Neural cell (in vitro differentiated cells): ENCODE measurements around the gene NUP210. TPM values are rescaled to one million over a fixed set of nuclear protein-coding genes. Genes with fewer than 3 reads are reported as not detected.
"Not testable (repeated sequence)": the region's sequence is repeated elsewhere in the genome, so short reads cannot be mapped to it uniquely, and the experiment has no call there.

Experiments used
- H2AFZ ChIP-seq: fragments of 200-600, 300-800 bp; sonication (generic), shearing (Covaris generic); 2 replicates; pipeline ENCODE4 v1.6.0; 2014; ENCODE audit warnings: low read depth, mild to moderate bottlenecking, antibody characterized with exemption, low read length, moderate library complexity
- H3F3A ChIP-seq: fragments of 200-600 bp; shearing (Covaris generic); 2 replicates; pipeline ENCODE4 v1.6.1; 2016; ENCODE audit warnings: mild to moderate bottlenecking, moderate library complexity, mixed read lengths, antibody characterized with exemption, low read length; ENCODE audit not compliant: insufficient read depth, poor library complexity, severe bottlenecking
- H3K27ac ChIP-seq: fragments of 200-600, 300-800 bp; sonication (generic), shearing (Covaris generic); 2 replicates; pipeline ENCODE4 v1.5.1; 2014; ENCODE audit warnings: mild to moderate bottlenecking, low read length, moderate library complexity
- H3K27me3 ChIP-seq: fragments of 300-800, 200-600 bp; sonication (generic), shearing (Covaris generic); 2 replicates; pipeline ENCODE4 v1.6.0; 2014; ENCODE audit warnings: mild to moderate bottlenecking, low read depth, low read length, moderate library complexity; ENCODE audit not compliant: insufficient read depth
- H3K36me3 ChIP-seq: fragments of 300-800, 200-600 bp; sonication (generic), shearing (Covaris generic); 2 replicates; pipeline ENCODE4 v1.5.1; 2014; ENCODE audit warnings: mild to moderate bottlenecking, antibody characterized with exemption, low read length, moderate library complexity; ENCODE audit not compliant: insufficient read depth
- H3K4me2 ChIP-seq: fragments of 300-800, 200-600 bp; sonication (generic), shearing (Covaris generic); 2 replicates; pipeline ENCODE4 v1.6.0; 2014; ENCODE audit warnings: mild to moderate bottlenecking, low read length
- H3K4me3 ChIP-seq: fragments of 300-800, 200-600 bp; sonication (generic), shearing (Covaris generic); 2 replicates; pipeline ENCODE4 v1.5.1; 2014; ENCODE audit warnings: mild to moderate bottlenecking, low read length, moderate library complexity
- H3K79me2 ChIP-seq: fragments of 200-600 bp; shearing (Covaris generic); replicated peaks from 2 replicates; pipeline ENCODE4 v1.6.0; 2014; ENCODE audit warnings: mild to moderate bottlenecking, low read length, moderate library complexity; ENCODE audit not compliant: insufficient read depth
- H3K9ac ChIP-seq: fragments of 300-800, 200-600 bp; sonication (generic), shearing (Covaris generic); 2 replicates; pipeline ENCODE4 v1.6.1; 2016; ENCODE audit warnings: mild to moderate bottlenecking, low read length, mixed read lengths
- H3K9me2 ChIP-seq: fragments of 200-600 bp; shearing (Covaris generic); 2 replicates; pipeline ENCODE4 v1.6.1; 2016; ENCODE audit warnings: mild to moderate bottlenecking, low read length, mixed read lengths; ENCODE audit not compliant: insufficient read depth
- H3K9me3 ChIP-seq: fragments of 200-600, 300-800 bp; sonication (generic), shearing (Covaris generic); 2 replicates; pipeline ENCODE4 v1.6.1; 2016; ENCODE audit warnings: mild to moderate bottlenecking, mixed run types, low read length, moderate library complexity, mixed read lengths
- H4K20me1 ChIP-seq: fragments of 200-600 bp; shearing (Covaris generic); 2 replicates; pipeline ENCODE4 v1.6.1; 2016; ENCODE audit warnings: mild to moderate bottlenecking, mixed run types; ENCODE audit not compliant: insufficient read depth
- EP300 ChIP-seq: fragments of 450-650 bp; conservative IDR thresholded peaks from 2 replicates; pipeline ENCODE4 v1.6.1; 2014; ENCODE audit warnings: antibody characterized with exemption, mild to moderate bottlenecking, moderate library complexity; ENCODE audit not compliant: poor library complexity, severe bottlenecking
- EZH2 ChIP-seq: fragments of 200-600, 300-800 bp; shearing (Covaris generic), sonication (generic); IDR thresholded peaks from 2 replicates; pipeline ENCODE4 v1.6.1; 2014; ENCODE audit warnings: antibody characterized with exemption, low read length, borderline replicate concordance, mild to moderate bottlenecking; ENCODE audit not compliant: insufficient read depth, poor library complexity, severe bottlenecking
- MXI1 ChIP-seq: fragments of 450-650 bp; conservative IDR thresholded peaks from 2 replicates; pipeline ENCODE4 v1.6.1; 2014; ENCODE audit warnings: antibody characterized with exemption, mild to moderate bottlenecking; ENCODE audit not compliant: poor library complexity, severe bottlenecking
- POLR2AphosphoS5 ChIP-seq: IDR thresholded peaks from 2 replicates; pipeline ENCODE4 v1.6.1; 2012
- RAD21 ChIP-seq: fragments of 450-650 bp; conservative IDR thresholded peaks from 2 replicates; pipeline ENCODE4 v1.6.1; 2014; ENCODE audit warnings: antibody characterized with exemption, mild to moderate bottlenecking, moderate library complexity
- SMC3 ChIP-seq: fragments of 450-650 bp; conservative IDR thresholded peaks from 2 replicates; pipeline ENCODE4 v1.6.1; 2014; ENCODE audit warnings: antibody characterized with exemption, mild to moderate bottlenecking, moderate library complexity; ENCODE audit not compliant: poor library complexity
- TAF1 ChIP-seq: IDR thresholded peaks from 2 replicates; pipeline ENCODE4 v1.6.1; 2012; ENCODE audit warnings: low read depth
- polyA plus RNA-seq: library from polyadenylated mRNA; depleted of rRNA; stranded (reverse); fragments of >200 nt; gene quantifications from 2 replicates; pipeline ENCODE4 v1.2.3, GENCODE V29; 2014
- TF ChIP-seq, protein P1 (sequence below): IDR thresholded peaks from 2 replicates; pipeline ENCODE4 v1.6.1; 2012; ENCODE audit warnings: borderline replicate concordance
- TF ChIP-seq, protein P2 (sequence below): fragments of 450-650 bp; IDR thresholded peaks from 2 replicates; pipeline ENCODE4 v1.5.1; 2014; ENCODE audit warnings: antibody characterized with exemption, mild to moderate bottlenecking, moderate library complexity; ENCODE audit not compliant: poor library complexity, severe bottlenecking

The NUP210 gene
- polyA plus RNA-seq, 1 donor from 2014 or later = 8.2 TPM

DNA sequence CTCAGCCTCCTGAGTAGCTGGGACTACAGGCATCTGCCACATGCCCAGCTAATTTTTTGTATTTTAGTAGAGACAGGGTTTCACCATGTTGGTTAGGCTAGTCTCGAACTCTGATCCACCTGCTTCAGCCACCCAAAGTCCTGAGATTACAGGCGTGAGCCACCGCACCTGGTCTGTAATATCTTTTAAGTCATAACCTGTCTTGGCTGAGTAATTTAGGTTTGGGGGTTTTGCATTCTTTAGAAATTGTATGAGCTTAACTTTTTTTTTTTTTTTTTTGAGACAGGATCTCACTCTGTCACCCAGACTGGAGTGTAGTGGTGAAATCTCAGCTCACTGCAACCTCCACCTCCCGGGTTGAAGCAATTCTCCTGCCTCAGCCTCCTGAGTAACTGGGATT lies 8.6 kb upstream of the NUP210 start:
- not testable (repeated sequence) for H4K20me1 ChIP-seq, H3K4me2 ChIP-seq, H3K9me2 ChIP-seq, H3K4me3 ChIP-seq, H3K36me3 ChIP-seq, H3K27me3 ChIP-seq, H3K27ac ChIP-seq, H3K79me2 ChIP-seq, H3K9ac ChIP-seq, H2AFZ ChIP-seq, H3F3A ChIP-seq, H3K9me3 ChIP-seq

DNA sequence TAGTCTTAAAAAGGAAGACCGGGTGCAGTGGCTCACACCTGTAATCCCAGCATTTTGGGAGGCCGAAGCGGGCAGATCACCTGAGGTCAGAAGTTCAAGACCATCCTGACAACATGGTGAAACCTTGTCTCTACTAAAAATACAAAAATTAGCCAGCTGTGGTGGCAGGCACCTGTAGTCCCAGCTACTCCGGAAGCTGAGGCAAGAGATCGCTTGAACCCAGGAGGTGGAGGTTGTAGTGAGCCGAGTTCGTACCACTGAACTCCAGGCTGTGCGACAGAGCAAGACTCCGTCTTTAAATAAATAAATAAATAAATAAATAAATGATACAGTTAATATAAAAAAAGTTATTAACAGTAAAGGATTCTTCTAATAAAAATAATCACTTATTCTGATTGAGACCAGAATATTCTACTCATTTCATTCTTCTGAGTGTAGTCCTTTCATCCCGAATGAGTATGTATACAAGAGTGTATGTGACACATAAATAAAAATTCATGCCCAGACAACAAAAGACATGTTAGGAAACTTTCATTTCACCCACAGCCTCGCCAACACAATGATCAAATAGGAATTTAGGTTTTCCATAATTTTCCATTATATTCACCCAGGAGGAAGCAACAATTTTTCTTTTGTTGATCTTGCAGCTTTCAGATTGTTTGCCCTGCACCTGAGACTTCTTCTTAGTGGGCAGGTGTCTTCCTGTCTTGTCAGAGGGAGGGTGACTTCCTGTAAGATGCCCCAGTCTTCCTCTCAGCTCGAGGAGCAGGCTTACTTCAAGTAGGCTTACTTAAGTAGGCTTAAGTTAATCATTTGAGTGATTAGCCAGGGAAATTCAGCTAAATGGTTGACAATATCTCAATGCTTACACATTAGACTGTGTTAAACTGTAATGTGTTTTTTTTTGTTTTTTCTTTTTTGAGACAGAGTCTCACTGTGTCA lies 7.8 kb upstream of the NUP210 start:
- H3F3A ChIP-seq = no peaks in the 10 kb centered on the region
- H3K9me2 ChIP-seq = no peaks in the 10 kb centered on the region
- H3K36me3 ChIP-seq = no peaks in the 10 kb centered on the region
- no peak overlapping the region for H3K9ac ChIP-seq
- no peaks in the 10 kb centered on the region for H3K79me2 ChIP-seq
- H3K27ac ChIP-seq = no peak overlapping the region
- no peaks in the 10 kb centered on the region for H4K20me1 ChIP-seq
- no peak overlapping the region for H3K4me2 ChIP-seq
- H3K27me3 ChIP-seq = no peaks in the 10 kb centered on the region
- H3K9me3 ChIP-seq = no peaks in the 10 kb centered on the region
- TF ChIP-seq, protein P1, sequence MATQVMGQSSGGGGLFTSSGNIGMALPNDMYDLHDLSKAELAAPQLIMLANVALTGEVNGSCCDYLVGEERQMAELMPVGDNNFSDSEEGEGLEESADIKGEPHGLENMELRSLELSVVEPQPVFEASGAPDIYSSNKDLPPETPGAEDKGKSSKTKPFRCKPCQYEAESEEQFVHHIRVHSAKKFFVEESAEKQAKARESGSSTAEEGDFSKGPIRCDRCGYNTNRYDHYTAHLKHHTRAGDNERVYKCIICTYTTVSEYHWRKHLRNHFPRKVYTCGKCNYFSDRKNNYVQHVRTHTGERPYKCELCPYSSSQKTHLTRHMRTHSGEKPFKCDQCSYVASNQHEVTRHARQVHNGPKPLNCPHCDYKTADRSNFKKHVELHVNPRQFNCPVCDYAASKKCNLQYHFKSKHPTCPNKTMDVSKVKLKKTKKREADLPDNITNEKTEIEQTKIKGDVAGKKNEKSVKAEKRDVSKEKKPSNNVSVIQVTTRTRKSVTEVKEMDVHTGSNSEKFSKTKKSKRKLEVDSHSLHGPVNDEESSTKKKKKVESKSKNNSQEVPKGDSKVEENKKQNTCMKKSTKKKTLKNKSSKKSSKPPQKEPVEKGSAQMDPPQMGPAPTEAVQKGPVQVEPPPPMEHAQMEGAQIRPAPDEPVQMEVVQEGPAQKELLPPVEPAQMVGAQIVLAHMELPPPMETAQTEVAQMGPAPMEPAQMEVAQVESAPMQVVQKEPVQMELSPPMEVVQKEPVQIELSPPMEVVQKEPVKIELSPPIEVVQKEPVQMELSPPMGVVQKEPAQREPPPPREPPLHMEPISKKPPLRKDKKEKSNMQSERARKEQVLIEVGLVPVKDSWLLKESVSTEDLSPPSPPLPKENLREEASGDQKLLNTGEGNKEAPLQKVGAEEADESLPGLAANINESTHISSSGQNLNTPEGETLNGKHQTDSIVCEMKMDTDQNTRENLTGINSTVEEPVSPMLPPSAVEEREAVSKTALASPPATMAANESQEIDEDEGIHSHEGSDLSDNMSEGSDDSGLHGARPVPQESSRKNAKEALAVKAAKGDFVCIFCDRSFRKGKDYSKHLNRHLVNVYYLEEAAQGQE = no peak
- TF ChIP-seq SMC3 (no peak), RAD21 (no peak), EZH2 (no peak), POLR2AphosphoS5 (no peak)
- H3K4me3 ChIP-seq = no peak overlapping the region
- H2AFZ ChIP-seq = no peak overlapping the region

DNA sequence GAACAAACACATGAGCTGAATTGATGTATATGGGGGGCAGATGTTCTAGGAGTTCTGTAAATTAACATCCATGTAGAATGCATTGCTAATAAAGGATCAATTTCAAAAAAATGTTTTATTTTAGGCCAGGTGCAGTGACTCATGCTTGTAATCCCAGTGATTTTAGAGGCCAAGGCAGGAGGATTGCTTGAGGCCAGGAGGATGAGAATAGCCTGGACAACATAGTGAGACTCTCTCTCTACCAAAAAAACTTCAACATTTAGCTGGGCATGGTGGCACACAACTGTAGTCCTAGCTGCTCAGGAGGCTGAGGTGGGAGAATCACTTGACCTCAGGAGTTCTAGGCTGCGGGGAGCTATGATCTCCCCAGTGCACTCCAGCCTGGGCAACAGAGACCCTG lies 6.5 kb upstream of the NUP210 start:
- Histone ChIP-seq H3K9me3 (no peaks in the 10 kb centered on the region), H3K36me3 (no peaks in the 10 kb centered on the region), H3K27me3 (no peaks in the 10 kb centered on the region), H3K4me2 (no peak overlapping the region), H3K9me2 (no peaks in the 10 kb centered on the region), H2AFZ (no peak overlapping the region), H4K20me1 (no peaks in the 10 kb centered on the region), H3K4me3 (no peak overlapping the region), H3K9ac (no peak overlapping the region), H3K27ac (no peak overlapping the region), H3F3A (no peaks in the 10 kb centered on the region), H3K79me2 (no peaks in the 10 kb centered on the region)
- TF ChIP-seq POLR2AphosphoS5 (no peak), EP300 (no peak), TAF1 (no peak), MXI1 (no peak), SMC3 (no peak), EZH2 (no peak), RAD21 (no peak)
- TF ChIP-seq, protein P1 = no peak
- TF ChIP-seq, protein P2, sequence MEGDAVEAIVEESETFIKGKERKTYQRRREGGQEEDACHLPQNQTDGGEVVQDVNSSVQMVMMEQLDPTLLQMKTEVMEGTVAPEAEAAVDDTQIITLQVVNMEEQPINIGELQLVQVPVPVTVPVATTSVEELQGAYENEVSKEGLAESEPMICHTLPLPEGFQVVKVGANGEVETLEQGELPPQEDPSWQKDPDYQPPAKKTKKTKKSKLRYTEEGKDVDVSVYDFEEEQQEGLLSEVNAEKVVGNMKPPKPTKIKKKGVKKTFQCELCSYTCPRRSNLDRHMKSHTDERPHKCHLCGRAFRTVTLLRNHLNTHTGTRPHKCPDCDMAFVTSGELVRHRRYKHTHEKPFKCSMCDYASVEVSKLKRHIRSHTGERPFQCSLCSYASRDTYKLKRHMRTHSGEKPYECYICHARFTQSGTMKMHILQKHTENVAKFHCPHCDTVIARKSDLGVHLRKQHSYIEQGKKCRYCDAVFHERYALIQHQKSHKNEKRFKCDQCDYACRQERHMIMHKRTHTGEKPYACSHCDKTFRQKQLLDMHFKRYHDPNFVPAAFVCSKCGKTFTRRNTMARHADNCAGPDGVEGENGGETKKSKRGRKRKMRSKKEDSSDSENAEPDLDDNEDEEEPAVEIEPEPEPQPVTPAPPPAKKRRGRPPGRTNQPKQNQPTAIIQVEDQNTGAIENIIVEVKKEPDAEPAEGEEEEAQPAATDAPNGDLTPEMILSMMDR = no peak
